H1 (cell line): ENCODE data around the gene CTIF. TPM values are rescaled to one million over a fixed set of nuclear protein-coding genes. Genes with fewer than 3 reads are reported as not detected.

ENCODE experiments used
- CTCF ChIA-PET: fragments of 300-600 bp; sonication (Branson Sonifier 250); formaldehyde crosslinking; loops from one replicate; lab custom pipeline; 2021; ENCODE audit not compliant: partially characterized antibody; lab: Charles Lee
- POLR2A ChIA-PET: fragments of 300-600 bp; sonication (Branson Sonifier 250); formaldehyde crosslinking; loops from one replicate; lab custom pipeline; 2021; ENCODE audit warnings: inconsistent platforms; ENCODE audit not compliant: partially characterized antibody; lab: Charles Lee
- DNase-seq, 2 experiments: peaks; one replicate each; pipeline versions ENCODE4 v3.0.0 to v3.0.0-alpha.2; 2010 to 2022; ENCODE audit warnings: low spot score in 2 of 2, low read depth in 1 of 2, mixed read lengths in 1 of 2
- FAIRE-seq: peaks from 2 replicates; lab custom pipeline; 2011; peaks lifted over from hg19 to GRCh38; lab: Jason Lieb, UNC
- H2AFZ ChIP-seq: 2 replicates; pipeline ENCODE4 v1.8.1; 2012; ENCODE audit warnings: low read length, inconsistent platforms
- H2AK5ac ChIP-seq: 2 replicates; pipeline ENCODE4 v1.6.1; 2013; ENCODE audit warnings: low read depth, low read length
- H2BK120ac ChIP-seq: replicated peaks from 2 replicates; pipeline ENCODE3; 2013; ENCODE audit warnings: low read depth, low read length, inconsistent platforms
- H2BK12ac ChIP-seq: 2 replicates; pipeline ENCODE4 v1.6.1; 2013; ENCODE audit warnings: low read depth, low read length
- H2BK15ac ChIP-seq: 2 replicates; pipeline ENCODE4 v1.6.1; 2013; ENCODE audit warnings: low read length
- H2BK20ac ChIP-seq: 2 replicates; pipeline ENCODE4 v1.6.1; 2013; ENCODE audit warnings: low read length
- H2BK5ac ChIP-seq: 2 replicates; pipeline ENCODE4 v1.6.1; 2013; ENCODE audit warnings: low read depth, low read length
- H3K14ac ChIP-seq: 2 replicates; pipeline ENCODE4 v1.6.1; 2013; ENCODE audit warnings: inconsistent platforms; ENCODE audit not compliant: insufficient read length
- H3K18ac ChIP-seq: 2 replicates; pipeline ENCODE4 v1.6.1; 2013; ENCODE audit warnings: low read length; ENCODE audit errors: extremely low read depth
- H3K23ac ChIP-seq: 2 replicates; pipeline ENCODE4 v1.6.1; 2013; ENCODE audit warnings: inconsistent platforms; ENCODE audit not compliant: insufficient read length
- H3K23me2 ChIP-seq: 2 replicates; pipeline ENCODE4 v1.6.1; 2013; ENCODE audit warnings: low read depth, low read length
- H3K27ac ChIP-seq: 2 replicates; pipeline ENCODE4 v1.6.1; 2011; ENCODE audit warnings: low read depth, low read length, inconsistent platforms
- H3K27me3 ChIP-seq, 4 experiments: replicated peaks in 1 of 4; 1 replicate in 1 of 4; 2 replicates in 3 of 4; pipeline versions ENCODE4 v1.6.1 to v1.8.1; 2011 to 2013; ENCODE audit warnings: low read length in 3 of 4, mild to moderate bottlenecking in 3 of 4, inconsistent platforms in 2 of 4, mixed read lengths in 2 of 4, moderate library complexity in 1 of 4; ENCODE audit not compliant: control insufficient read depth in 3 of 4, insufficient read depth in 3 of 4; ENCODE audit errors: extremely low read depth in 1 of 4
- H3K36me3 ChIP-seq, 4 experiments: 2 replicates each; pipeline versions ENCODE4 v1.6.1 to v1.8.1; 2011 to 2013; ENCODE audit warnings: mild to moderate bottlenecking in 4 of 4, low read length in 3 of 4, moderate library complexity in 2 of 4, control low read depth in 1 of 4, inconsistent platforms in 1 of 4; ENCODE audit not compliant: insufficient read depth in 4 of 4, control insufficient read depth in 2 of 4
- H3K4ac ChIP-seq: replicated peaks from 2 replicates; pipeline ENCODE3; 2013; ENCODE audit warnings: low read length, low read depth, mixed read lengths, inconsistent platforms; ENCODE audit not compliant: insufficient read length
- H3K4me1 ChIP-seq, 4 experiments: replicated peaks in 1 of 4; 1 replicate in 1 of 4; 2 replicates in 3 of 4; pipeline versions ENCODE4 v1.6.1 to v1.8.1; 2011 to 2013; ENCODE audit warnings: low read length in 3 of 4, inconsistent platforms in 2 of 4, mixed read lengths in 1 of 4; ENCODE audit not compliant: insufficient read depth in 4 of 4, control insufficient read depth in 3 of 4
- H3K4me2 ChIP-seq, 2 experiments: 2 replicates each; pipeline versions ENCODE4 v1.6.1 to v1.8.1; 2011 to 2013; ENCODE audit warnings: low read depth in 2 of 2, low read length in 2 of 2, control low read depth in 1 of 2, inconsistent platforms in 1 of 2, mild to moderate bottlenecking in 1 of 2; ENCODE audit not compliant: insufficient read depth in 1 of 2
- H3K4me3 ChIP-seq, 4 experiments: fragments of 200-600, 300-600 bp in 1 of 4; sonication (generic), shearing (Covaris generic), sonication (Bioruptor Twin) in 1 of 4; 2 replicates each; pipeline versions ENCODE4 v1.5.1 to v1.8.1; 2011 to 2016; ENCODE audit warnings: low read length in 4 of 4, low read depth in 3 of 4, control low read depth in 2 of 4, inconsistent platforms in 2 of 4, mild to moderate bottlenecking in 2 of 4, mixed read lengths in 1 of 4, moderate library complexity in 1 of 4; ENCODE audit not compliant: insufficient read depth in 2 of 4; ENCODE audit errors: extremely low read depth in 1 of 4
- H3K56ac ChIP-seq: replicated peaks from 2 replicates; pipeline ENCODE3; 2013; ENCODE audit warnings: low read depth, mild to moderate bottlenecking, mixed read lengths, low read length, inconsistent platforms; ENCODE audit not compliant: insufficient read length
- H3K79me1 ChIP-seq: 2 replicates; pipeline ENCODE4 v1.6.1; 2013; ENCODE audit warnings: low read depth, low read length, control low read depth
- H3K79me2 ChIP-seq, 2 experiments: 2 replicates each; pipeline versions ENCODE4 v1.6.1 to v1.8.1; 2012 to 2013; ENCODE audit warnings: low read length in 2 of 2, mild to moderate bottlenecking in 2 of 2, inconsistent platforms in 1 of 2; ENCODE audit not compliant: insufficient read depth in 2 of 2, control insufficient read depth in 1 of 2
- H3K9ac ChIP-seq, 4 experiments: replicated peaks in 1 of 4; 1 replicate in 1 of 4; 2 replicates in 3 of 4; pipeline versions ENCODE4 v1.6.1 to v1.8.1; 2011 to 2013; ENCODE audit warnings: low read depth in 3 of 4, low read length in 3 of 4, control low read depth in 2 of 4, mild to moderate bottlenecking in 2 of 4, moderate library complexity in 2 of 4, inconsistent platforms in 1 of 4; ENCODE audit errors: extremely low read depth in 1 of 4
- H3K9me3 ChIP-seq, 2 experiments: 2 replicates each; pipeline versions ENCODE4 v1.6.1 to v1.8.1; 2012 to 2013; ENCODE audit warnings: mild to moderate bottlenecking in 2 of 2, moderate library complexity in 2 of 2, control low read depth in 1 of 2, inconsistent platforms in 1 of 2, low read depth in 1 of 2, low read length in 1 of 2, mixed read lengths in 1 of 2; ENCODE audit not compliant: insufficient read depth in 2 of 2
- H4K20me1 ChIP-seq, 2 experiments: replicated peaks in 1 of 2; 2 replicates each; pipeline versions ENCODE3 to v1.8.1; 2011 to 2013; ENCODE audit warnings: inconsistent platforms in 2 of 2, low read length in 2 of 2, mild to moderate bottlenecking in 1 of 2; ENCODE audit not compliant: insufficient read depth in 2 of 2, control insufficient read depth in 1 of 2
- H4K5ac ChIP-seq: 2 replicates; pipeline ENCODE4 v1.6.1; 2013; ENCODE audit warnings: low read length, low read depth, mixed read lengths, inconsistent platforms; ENCODE audit not compliant: insufficient read length
- H4K8ac ChIP-seq: 2 replicates; pipeline ENCODE4 v1.8.0; 2013; ENCODE audit warnings: mild to moderate bottlenecking, moderate library complexity, low read length, inconsistent platforms; ENCODE audit not compliant: insufficient read depth; ENCODE audit errors: extremely low read depth
- H4K91ac ChIP-seq: replicated peaks from 2 replicates; pipeline ENCODE3; 2013; ENCODE audit warnings: low read length, mixed read lengths, inconsistent platforms; ENCODE audit not compliant: insufficient read length
- POU5F1 ChIP-seq: IDR thresholded peaks from 2 replicates; pipeline ENCODE4 v1.6.1; 2011; ENCODE audit warnings: low read depth, mild to moderate bottlenecking, low read length, moderate library complexity
- RFX5 ChIP-seq: IDR thresholded peaks from 2 replicates; pipeline ENCODE4 v1.6.1; 2011; ENCODE audit warnings: low read depth, low read length, improper control_type of control experiment, borderline replicate concordance
- SIN3A ChIP-seq, 2 experiments: IDR thresholded peaks in 1 of 2; conservative IDR thresholded peaks in 1 of 2; 2 replicates each; pipeline ENCODE4 v1.6.1; 2011 to 2012; ENCODE audit warnings: low read length in 2 of 2, improper control_type of control experiment in 1 of 2, low read depth in 1 of 2, mild to moderate bottlenecking in 1 of 2
- ZNF274 ChIP-seq: IDR thresholded peaks from 2 replicates; pipeline ENCODE4 v1.7.0; 2012; ENCODE audit warnings: low read length, borderline replicate concordance; ENCODE audit errors: extremely low read depth
- WGBS, 2 experiments: shearing (Covaris generic) in 1 of 2; methylation state at CpG; one replicate each; pipeline versions ENCODE4 v1.1.6 to v1.1.7; 2013 to 2015; ENCODE audit warnings: low lambda C conversion rate in 2 of 2, mixed read lengths in 2 of 2, inconsistent platforms in 1 of 2, low coverage in 1 of 2, missing lambda C conversion rate in 1 of 2; ENCODE audit not compliant: insufficient replicate concordance in 2 of 2, insufficient coverage in 1 of 2, insufficient read length in 1 of 2; ENCODE audit errors: extremely low coverage in 1 of 2, missing lambda C conversion rate in 1 of 2; 5-methylcytosine and 5-hydroxymethylcytosine counted together
- polyA plus RNA-seq, 7 experiments: library from polyadenylated mRNA; depleted of rRNA in 3 of 7; stranded (reverse) in 5 of 7; unstranded in 2 of 7; fragments of >200 nt in 5 of 7; fragments of 200-250 nt in 2 of 7; gene quantifications; 1 replicate in 5 of 7; 2 replicates in 1 of 7; 4 replicates in 1 of 7; pipeline versions ENCODE4 v1.2.1 to v1.2.3, GENCODE V29; 2011 to 2013; ENCODE audit warnings: missing spikeins in 2 of 7, mixed read lengths in 2 of 7
- total RNA-seq: library from RNA; stranded (reverse); fragmentation: NEBNext Ultra II Directional; extraction: Animal tissue kit (Norgen Biotek cat#: 25700); gene quantifications from 2 replicates; pipeline ENCODE4 v1.2.1, GENCODE V29; 2021

CTIF gene
- total and polyA plus RNA-seq, 2 of the 8 experiments (the other 6 are each of a cell fraction or from before 2014, with no cell fraction given), result 9.0 to 17.8 TPM

DNA sequence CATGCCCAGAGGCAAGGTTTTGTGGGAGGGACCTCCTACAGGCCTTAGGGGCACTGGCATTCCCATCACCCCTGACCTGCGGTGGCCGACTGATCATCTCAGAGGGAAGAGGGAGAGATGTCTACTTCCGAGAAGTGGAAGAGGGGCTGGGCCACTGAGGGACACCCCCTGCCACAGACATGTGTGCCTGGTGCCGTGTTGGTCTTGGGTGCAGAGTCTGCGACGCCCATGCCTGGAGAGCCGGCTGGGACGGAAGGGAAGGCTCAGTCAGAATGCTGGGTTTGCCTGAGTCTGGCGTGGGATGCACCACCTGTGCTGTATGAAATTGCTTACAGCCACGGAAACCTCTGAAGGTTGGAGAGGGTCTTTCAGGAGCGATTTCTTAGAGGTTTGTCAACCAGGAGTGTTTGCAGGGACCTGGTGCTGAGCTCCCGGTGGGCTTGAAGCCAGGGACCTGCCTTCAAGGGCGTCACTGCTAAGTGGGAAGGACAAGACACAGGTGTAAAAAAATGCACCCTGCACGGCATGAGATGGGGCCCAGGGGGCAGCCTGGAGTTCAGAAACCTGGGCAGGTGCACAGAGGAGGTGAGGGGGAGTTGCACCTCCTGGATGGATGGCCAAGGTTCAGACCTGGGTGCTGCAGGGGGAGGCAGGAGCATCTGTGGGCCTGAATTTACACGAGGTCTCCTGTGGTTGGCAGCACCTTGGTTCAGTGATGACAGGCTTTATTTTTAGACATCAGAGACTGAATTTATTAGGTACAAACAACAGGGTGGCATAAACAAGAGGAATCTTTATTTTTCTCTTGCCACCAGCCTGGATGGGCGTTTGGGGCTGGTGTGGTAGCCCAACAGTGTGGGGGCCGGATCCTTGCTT, 100.3 kb downstream of the CTIF start:
- Histone ChIP-seq H3K23me2 (no peaks in the 10 kb centered on the region; the same call in 1 of the 2 replicates), H3K36me3 (no peaks in the 10 kb centered on the region)
- POLR2A ChIA-PET, result no interaction called here

More for the DNA sequence above, 100.3 kb downstream of the CTIF start:
- H3K27ac ChIP-seq, result no peak overlapping the region
- no peak overlapping the region for H2AFZ ChIP-seq
- no peak overlapping the region for H2BK20ac ChIP-seq
- no peak overlapping the region for H3K14ac ChIP-seq
- CTCF ChIA-PET, result interaction anchor here (0.6 to 7.2 kb wide), 35 partner anchors 9 to 797 kb away, joined by 3 to 72 read pairs (median 4); no protein-coding TSS in a partner anchor
- H3K23ac ChIP-seq, result no peak overlapping the region
- no peak overlapping the region for H3K4ac ChIP-seq
- H2AK5ac ChIP-seq, result no peak overlapping the region
- TF ChIP-seq POU5F1, result no peak
- TF ChIP-seq SIN3A (conservative IDR thresholded peaks at IDR 0.05 in 1 of 2, IDR thresholded peaks at IDR 0.05 in 1 of 2; ENCODE audit: low read depth in 1 of 2, low read length in 2 of 2), result no peak
- no peak for TF ChIP-seq ZNF274
- TF ChIP-seq RFX5, result no peak
- no peaks in the 10 kb centered on the region; a peak in 1 of 7 replicates for H3K27me3 ChIP-seq
- no peak overlapping the region for H2BK15ac ChIP-seq
- no peak overlapping the region for H3K18ac ChIP-seq
- H3K9ac ChIP-seq, result no peak overlapping the region
- DNase-seq, result no peak
- H4K8ac ChIP-seq, result no peak overlapping the region
- 94% methylated on average over 15 of the region's 17 CpGs; no CpG with 5 or more reads in 1 of the 2 experiments for WGBS, 2 experiments
- no peaks in the 10 kb centered on the region; the same call in 1 of the 2 replicates for H3K79me1 ChIP-seq
- H3K79me2 ChIP-seq, result no peaks in the 10 kb centered on the region
- no peak overlapping the region for H3K4me3 ChIP-seq
- no peak overlapping the region for H4K91ac ChIP-seq
- H2BK12ac ChIP-seq, result no peak overlapping the region
- H2BK5ac ChIP-seq, result no peak overlapping the region
- no peak overlapping the region for H2BK120ac ChIP-seq
- H4K5ac ChIP-seq, result no peak overlapping the region
- peaks cover 3 to 8% (median 6%) of the 10 kb centered on the region in 4 experiments; a peak in 4 of 7 replicates for H3K4me1 ChIP-seq
- H3K4me2 ChIP-seq, result no peak overlapping the region
- H3K9me3 ChIP-seq, result no peaks in the 10 kb centered on the region
- peaks cover 0 to 6% of the 10 kb centered on the region in 2 experiments for H4K20me1 ChIP-seq
- FAIRE-seq, result no peak
- no peak overlapping the region for H3K56ac ChIP-seq
